GM11168 (cell line): ENCODE measurements around the gene PASK.

Source experiments
- in situ Hi-C: fragments of 300-500 bp; cut with MboI; formaldehyde crosslinking; loops from one replicate; pipeline ENCODE4 v1.12.0; 2022; ENCODE audit warnings: low sequenced_read_pairs; ENCODE audit not compliant: unreplicated experiment

The PASK gene

GRCh38 chr2:241149925-241150659, 820 bp upstream of the PASK start, which contains the start of gene PPP1R7:
Gene PPP1R7, plus strand, starts transcription at chr2:241150467. Its CDS starts 29 bp downstream, at chr2:241150496.
- in situ Hi-C loops = no loop called here

- in situ Hi-C loops = no loop called here
Observed at GRCh38 chr2:241149675-241149924, 328 bp upstream of the PASK start.

- in situ Hi-C loops = no loop called here
Observed at GRCh38 chr2:241148239-241148638, 1.0 kb downstream of the PASK start.

GRCh38 chr2:241147336-241147735, 1.9 kb downstream of the PASK start:
- in situ Hi-C loops = no loop called here

GRCh38 chr2:241146286-241146685, 3.0 kb downstream of the PASK start:
- in situ Hi-C loops = no loop called here

GRCh38 chr2:241142593-241142992, 6.7 kb downstream of the PASK start:
- in situ Hi-C loops = no loop called here

- in situ Hi-C loops = no loop called here
Observed at GRCh38 chr2:241142063-241142462, 7.2 kb downstream of the PASK start.

- in situ Hi-C loops = no loop called here
Observed at GRCh38 chr2:241141214-241141770, 8.0 kb downstream of the PASK start.

GRCh38 chr2:241140445-241140840, 8.8 kb downstream of the PASK start:
- in situ Hi-C loops = no loop called here

- in situ Hi-C loops = no loop called here
Observed at GRCh38 chr2:241139531-241140444, 9.5 kb downstream of the PASK start.

GRCh38 chr2:241138471-241138870, 10.8 kb downstream of the PASK start:
- in situ Hi-C loops = no loop called here

GRCh38 chr2:241137276-241138190, 11.7 kb downstream of the PASK start:
- in situ Hi-C loops = no loop called here

- in situ Hi-C loops = no loop called here
Observed at GRCh38 chr2:241136661-241137260, 12.5 kb downstream of the PASK start.

GRCh38 chr2:241136191-241136590, 13.1 kb downstream of the PASK start:
- in situ Hi-C loops = no loop called here

- in situ Hi-C loops = no loop called here
Observed at GRCh38 chr2:241135737-241136136, 13.5 kb downstream of the PASK start.

- in situ Hi-C loops = no loop called here
Observed at GRCh38 chr2:241134711-241135110, 14.6 kb downstream of the PASK start.

- in situ Hi-C loops = no loop called here
Observed at GRCh38 chr2:241133436-241133820, 15.8 kb downstream of the PASK start.

- in situ Hi-C loops = no loop called here
Observed at GRCh38 chr2:241132538-241133435, 16.5 kb downstream of the PASK start.

GRCh38 chr2:241131531-241131930, 17.7 kb downstream of the PASK start:
- in situ Hi-C loops = no loop called here
